HL-60 (cell line): ENCODE results near the gene TTLL1.

Source experiments
- CTCF ChIP-seq: IDR thresholded peaks from one replicate; pipeline ENCODE4 v1.5.1; 2011; ENCODE audit warnings: low read length, control low read depth, inconsistent platforms; ENCODE audit not compliant: insufficient read depth
- GABPA ChIP-seq: IDR thresholded peaks from 2 replicates; pipeline ENCODE4 v1.6.1; 2012; ENCODE audit warnings: low read depth
- POLR2AphosphoS5 ChIP-seq: IDR thresholded peaks from 2 replicates; pipeline ENCODE4 v1.6.1; 2012; ENCODE audit warnings: low read depth
- REST ChIP-seq: IDR thresholded peaks from 2 replicates; pipeline ENCODE4 v1.6.1; 2012; ENCODE audit warnings: low read depth; ENCODE audit not compliant: insufficient replicate concordance
- SPI1 ChIP-seq: IDR thresholded peaks from 2 replicates; pipeline ENCODE4 v1.6.1; 2012; ENCODE audit warnings: low read depth, mild to moderate bottlenecking, borderline replicate concordance

GRCh38 chr22:43013355-43014315 lies 75.6 kb downstream of the TTLL1 start:
- TF ChIP-seq GABPA (no peak), CTCF (no peak), POLR2AphosphoS5 (no peak), REST (no peak), SPI1 (0 out of 2 replicates have a peak, but pooled peaks have one; percentile 15)
